Neural cell (in vitro differentiated cells): Measurements from ENCODE around the gene ZC3HAV1L. TPM values are rescaled to one million over a fixed set of nuclear protein-coding genes. Genes with fewer than 3 reads are reported as not detected.

Experiments used
- H2AFZ ChIP-seq: fragments of 200-600, 300-800 bp; sonication (generic), shearing (Covaris generic); 2 replicates; pipeline ENCODE4 v1.6.0; 2014; ENCODE audit warnings: low read depth, mild to moderate bottlenecking, antibody characterized with exemption, low read length, moderate library complexity
- H3F3A ChIP-seq: fragments of 200-600 bp; shearing (Covaris generic); 2 replicates; pipeline ENCODE4 v1.6.1; 2016; ENCODE audit warnings: mild to moderate bottlenecking, moderate library complexity, mixed read lengths, antibody characterized with exemption, low read length; ENCODE audit not compliant: insufficient read depth, poor library complexity, severe bottlenecking
- H3K27ac ChIP-seq: fragments of 200-600, 300-800 bp; sonication (generic), shearing (Covaris generic); 2 replicates; pipeline ENCODE4 v1.5.1; 2014; ENCODE audit warnings: mild to moderate bottlenecking, low read length, moderate library complexity
- H3K27me3 ChIP-seq: fragments of 300-800, 200-600 bp; sonication (generic), shearing (Covaris generic); 2 replicates; pipeline ENCODE4 v1.6.0; 2014; ENCODE audit warnings: mild to moderate bottlenecking, low read depth, low read length, moderate library complexity; ENCODE audit not compliant: insufficient read depth
- H3K36me3 ChIP-seq: fragments of 300-800, 200-600 bp; sonication (generic), shearing (Covaris generic); 2 replicates; pipeline ENCODE4 v1.5.1; 2014; ENCODE audit warnings: mild to moderate bottlenecking, antibody characterized with exemption, low read length, moderate library complexity; ENCODE audit not compliant: insufficient read depth
- H3K4me2 ChIP-seq: fragments of 300-800, 200-600 bp; sonication (generic), shearing (Covaris generic); 2 replicates; pipeline ENCODE4 v1.6.0; 2014; ENCODE audit warnings: mild to moderate bottlenecking, low read length
- H3K4me3 ChIP-seq: fragments of 300-800, 200-600 bp; sonication (generic), shearing (Covaris generic); 2 replicates; pipeline ENCODE4 v1.5.1; 2014; ENCODE audit warnings: mild to moderate bottlenecking, low read length, moderate library complexity
- H3K79me2 ChIP-seq: fragments of 200-600 bp; shearing (Covaris generic); replicated peaks from 2 replicates; pipeline ENCODE4 v1.6.0; 2014; ENCODE audit warnings: mild to moderate bottlenecking, low read length, moderate library complexity; ENCODE audit not compliant: insufficient read depth
- H3K9ac ChIP-seq: fragments of 300-800, 200-600 bp; sonication (generic), shearing (Covaris generic); 2 replicates; pipeline ENCODE4 v1.6.1; 2016; ENCODE audit warnings: mild to moderate bottlenecking, low read length, mixed read lengths
- H3K9me2 ChIP-seq: fragments of 200-600 bp; shearing (Covaris generic); 2 replicates; pipeline ENCODE4 v1.6.1; 2016; ENCODE audit warnings: mild to moderate bottlenecking, low read length, mixed read lengths; ENCODE audit not compliant: insufficient read depth
- H3K9me3 ChIP-seq: fragments of 200-600, 300-800 bp; sonication (generic), shearing (Covaris generic); 2 replicates; pipeline ENCODE4 v1.6.1; 2016; ENCODE audit warnings: mild to moderate bottlenecking, mixed run types, low read length, moderate library complexity, mixed read lengths
- H4K20me1 ChIP-seq: fragments of 200-600 bp; shearing (Covaris generic); 2 replicates; pipeline ENCODE4 v1.6.1; 2016; ENCODE audit warnings: mild to moderate bottlenecking, mixed run types; ENCODE audit not compliant: insufficient read depth
- CTCF ChIP-seq: fragments of 450-650 bp; IDR thresholded peaks from 2 replicates; pipeline ENCODE4 v1.5.1; 2014; ENCODE audit warnings: antibody characterized with exemption, mild to moderate bottlenecking, moderate library complexity; ENCODE audit not compliant: poor library complexity, severe bottlenecking
- EP300 ChIP-seq: fragments of 450-650 bp; conservative IDR thresholded peaks from 2 replicates; pipeline ENCODE4 v1.6.1; 2014; ENCODE audit warnings: antibody characterized with exemption, mild to moderate bottlenecking, moderate library complexity; ENCODE audit not compliant: poor library complexity, severe bottlenecking
- EZH2 ChIP-seq: fragments of 200-600, 300-800 bp; shearing (Covaris generic), sonication (generic); IDR thresholded peaks from 2 replicates; pipeline ENCODE4 v1.6.1; 2014; ENCODE audit warnings: antibody characterized with exemption, low read length, borderline replicate concordance, mild to moderate bottlenecking; ENCODE audit not compliant: insufficient read depth, poor library complexity, severe bottlenecking
- MXI1 ChIP-seq: fragments of 450-650 bp; conservative IDR thresholded peaks from 2 replicates; pipeline ENCODE4 v1.6.1; 2014; ENCODE audit warnings: antibody characterized with exemption, mild to moderate bottlenecking; ENCODE audit not compliant: poor library complexity, severe bottlenecking
- POLR2AphosphoS5 ChIP-seq: IDR thresholded peaks from 2 replicates; pipeline ENCODE4 v1.6.1; 2012
- RAD21 ChIP-seq: fragments of 450-650 bp; conservative IDR thresholded peaks from 2 replicates; pipeline ENCODE4 v1.6.1; 2014; ENCODE audit warnings: antibody characterized with exemption, mild to moderate bottlenecking, moderate library complexity
- REST ChIP-seq: IDR thresholded peaks from 2 replicates; pipeline ENCODE4 v1.6.1; 2012; ENCODE audit warnings: borderline replicate concordance
- SMC3 ChIP-seq: fragments of 450-650 bp; conservative IDR thresholded peaks from 2 replicates; pipeline ENCODE4 v1.6.1; 2014; ENCODE audit warnings: antibody characterized with exemption, mild to moderate bottlenecking, moderate library complexity; ENCODE audit not compliant: poor library complexity
- TAF1 ChIP-seq: IDR thresholded peaks from 2 replicates; pipeline ENCODE4 v1.6.1; 2012; ENCODE audit warnings: low read depth
- polyA plus RNA-seq: library from polyadenylated mRNA; depleted of rRNA; stranded (reverse); fragments of >200 nt; gene quantifications from 2 replicates; pipeline ENCODE4 v1.2.3, GENCODE V29; 2014

Gene ZC3HAV1L
- polyA plus RNA-seq, 1 donor from 2014 or later, result not detected

DNA sequence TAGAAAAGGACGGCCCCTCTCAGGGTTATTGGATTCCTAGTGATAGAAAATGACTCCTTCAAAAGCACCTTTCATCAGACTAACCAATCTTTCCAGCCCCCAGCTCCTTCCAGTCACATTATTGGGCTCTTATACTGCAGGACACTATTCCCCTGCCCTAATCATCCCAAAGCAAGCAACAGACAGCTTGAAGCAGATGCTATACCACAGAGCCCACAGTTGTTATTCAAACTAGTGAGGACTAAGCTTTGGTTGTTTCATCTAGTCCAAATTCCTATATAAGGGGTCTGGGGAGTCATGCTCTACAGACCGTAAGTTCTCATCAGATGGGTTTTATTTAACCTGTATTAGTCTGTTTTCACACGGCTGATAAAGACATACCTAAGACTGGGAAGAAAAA lies 24.5 kb downstream of the ZC3HAV1L start:
- H3K27ac ChIP-seq, result no peak overlapping the region
- H3K27me3 ChIP-seq, result no peaks in the 10 kb centered on the region
- no peaks in the 10 kb centered on the region for H3K9me2 ChIP-seq
- no peaks in the 10 kb centered on the region for H3K79me2 ChIP-seq
- no peaks in the 10 kb centered on the region for H4K20me1 ChIP-seq
- H3K36me3 ChIP-seq, result no peaks in the 10 kb centered on the region
- no peak overlapping the region for H3K4me3 ChIP-seq
- no peak overlapping the region for H2AFZ ChIP-seq
- H3K9ac ChIP-seq, result no peak overlapping the region
- no peaks in the 10 kb centered on the region for H3F3A ChIP-seq
- TF ChIP-seq MXI1 (no peak), TAF1 (no peak), POLR2AphosphoS5 (no peak), REST (no peak), RAD21 (no peak), EP300 (no peak), EZH2 (no peak), CTCF (no peak), SMC3 (no peak)
- no peaks in the 10 kb centered on the region for H3K9me3 ChIP-seq
- H3K4me2 ChIP-seq, result no peak overlapping the region

GRCh38 chr7:139004321-139005090 lies 31.3 kb downstream of the ZC3HAV1L start:
- H3F3A ChIP-seq, result no peaks in the 10 kb centered on the region
- H4K20me1 ChIP-seq, result no peaks in the 10 kb centered on the region
- no peaks in the 10 kb centered on the region for H3K36me3 ChIP-seq
- no peaks in the 10 kb centered on the region for H3K9me3 ChIP-seq
- no peak overlapping the region for H3K9ac ChIP-seq
- TF ChIP-seq MXI1 (no peak), TAF1 (no peak), CTCF (no peak), RAD21 (no peak), EZH2 (no peak), EP300 (no peak), SMC3 (no peak), POLR2AphosphoS5 (no peak), REST (no peak)
- H3K27me3 ChIP-seq, result no peaks in the 10 kb centered on the region
- H3K4me3 ChIP-seq, result no peak overlapping the region
- no peak overlapping the region for H3K4me2 ChIP-seq
- H3K9me2 ChIP-seq, result no peaks in the 10 kb centered on the region
- no peak overlapping the region for H2AFZ ChIP-seq
- no peak overlapping the region for H3K27ac ChIP-seq
- H3K79me2 ChIP-seq, result no peaks in the 10 kb centered on the region
